GM21825 (cell line): ENCODE results near the gene GMDS.
A peak's percentile ranks its signal among the peaks of the same experiment; 100 is the strongest.

Experiments
- ATAC-seq: cut with Tn5 transposase; IDR thresholded peaks from one replicate; pipeline ENCODE4 v1.9.1; 2021; ENCODE audit warnings: mild to moderate bottlenecking, moderate library complexity; ENCODE audit not compliant: unreplicated experiment

GMDS gene

DNA sequence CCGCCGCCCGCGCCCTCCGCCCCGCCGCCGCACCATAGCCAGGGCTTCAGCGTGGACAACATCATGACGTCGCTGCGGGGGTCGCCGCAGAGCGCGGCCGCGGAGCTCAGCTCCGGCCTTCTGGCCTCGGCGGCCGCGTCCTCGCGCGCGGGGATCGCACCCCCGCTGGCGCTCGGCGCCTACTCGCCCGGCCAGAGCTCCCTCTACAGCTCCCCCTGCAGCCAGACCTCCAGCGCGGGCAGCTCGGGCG lies 634.2 kb downstream of the GMDS start:
- ATAC-seq: no peak

GRCh38 chr6:1610497-1611321 lies 634.7 kb downstream of the GMDS start:
- no peak for ATAC-seq

- ATAC-seq: no peak
Observed at GRCh38 chr6:1609648-1610496, 635.5 kb downstream of the GMDS start, which contains the start of gene FOXC1. TSS of gene FOXC1 (plus strand) at chr6:1609915. CDS start at chr6:1610446, 531 bp downstream.

- no peak for ATAC-seq
Observed at GRCh38 chr6:1609041-1609647, 636.3 kb downstream of the GMDS start.

GRCh38 chr6:1608222-1609040 lies 637.0 kb downstream of the GMDS start:
- no peak for ATAC-seq

- ATAC-seq: no peak
Observed at GRCh38 chr6:1607516-1608221, 637.7 kb downstream of the GMDS start.

- ATAC-seq: no peak
Observed at GRCh38 chr6:1606780-1607515, 638.5 kb downstream of the GMDS start.

GRCh38 chr6:1605893-1606779 lies 639.3 kb downstream of the GMDS start:
- no peak for ATAC-seq

- no peak for ATAC-seq
Observed at GRCh38 chr6:1605004-1605892, 640.2 kb downstream of the GMDS start.

GRCh38 chr6:1604158-1605003 lies 641.0 kb downstream of the GMDS start:
- peak; percentile 66 for ATAC-seq

GRCh38 chr6:1603708-1604107 lies 641.7 kb downstream of the GMDS start:
- no peak for ATAC-seq

- no peak for ATAC-seq
Observed at GRCh38 chr6:1602049-1602713, 643.2 kb downstream of the GMDS start.

DNA sequence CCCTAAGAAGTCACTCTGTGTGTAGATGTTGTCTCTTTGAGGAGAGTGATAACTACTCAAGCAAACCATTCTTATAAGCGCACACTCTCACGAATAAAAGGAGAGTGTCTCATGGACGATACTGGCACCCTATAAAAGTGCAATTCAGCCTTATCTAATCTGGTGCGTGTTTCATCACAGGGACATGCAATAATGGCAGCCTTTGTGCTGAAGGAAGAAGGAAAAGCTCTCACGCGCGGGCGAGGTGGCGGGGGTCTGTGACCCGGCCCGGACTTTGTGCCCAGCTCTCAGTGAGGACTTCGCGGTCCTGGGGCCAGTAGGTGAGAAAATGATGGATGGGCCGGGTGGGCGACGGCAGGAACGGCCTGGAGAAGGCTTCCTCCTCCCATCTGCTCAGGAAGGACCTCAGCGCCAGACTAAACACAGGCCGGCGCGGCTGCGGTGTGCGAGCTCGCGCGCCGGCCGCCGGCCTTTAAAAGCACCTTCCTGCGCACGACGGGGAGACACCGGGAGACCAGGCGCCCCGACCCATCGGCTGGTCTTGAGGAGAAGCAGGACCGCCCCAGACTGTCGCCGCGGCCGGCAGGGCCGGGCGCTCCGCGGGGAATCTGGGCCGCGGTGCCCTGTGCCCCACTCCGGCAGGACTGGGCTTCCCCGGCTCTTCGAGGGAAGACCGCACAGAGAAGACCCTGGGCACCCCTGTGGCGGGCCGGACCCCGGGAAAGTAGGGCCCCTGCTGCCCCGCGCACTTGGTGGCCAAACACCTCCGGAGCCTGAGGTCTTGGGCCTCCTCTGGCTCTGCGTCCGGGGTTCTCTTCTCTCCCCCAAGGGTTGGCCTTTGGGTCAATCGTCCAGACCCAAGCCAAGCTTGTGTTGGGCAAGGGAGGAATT lies 644.0 kb downstream of the GMDS start:
- no peak for ATAC-seq

DNA sequence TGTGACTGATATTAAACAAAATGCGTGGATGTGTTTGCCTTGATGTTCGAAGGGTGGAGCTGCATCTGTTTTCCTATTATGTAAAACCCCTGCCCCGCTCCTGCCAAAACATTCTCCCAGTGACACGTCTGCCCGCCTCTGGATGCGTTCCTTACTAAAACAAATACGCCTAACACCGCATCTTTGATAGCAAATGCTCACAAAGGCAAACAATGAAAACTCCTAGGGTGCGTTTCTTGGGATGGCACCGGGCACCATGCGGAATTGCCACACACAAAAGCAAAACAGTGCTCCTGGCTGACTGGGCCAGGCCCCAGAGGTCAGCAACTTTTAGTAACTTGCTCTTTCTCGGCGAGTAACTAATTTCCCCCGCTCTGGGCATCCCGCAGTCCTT lies 644.6 kb downstream of the GMDS start:
- ATAC-seq: no peak

- no peak for ATAC-seq
Observed at GRCh38 chr6:1600063-1600763, 645.2 kb downstream of the GMDS start.
